ENCODE results near the gene TBCD. TPM values are rescaled to one million over a fixed set of nuclear protein-coding genes. Genes with fewer than 3 reads are reported as not detected.

Gene TBCD
- polyA plus RNA-seq, 2 of the 4 experiments (the other 2 are of a cell fraction): 33.5 to 49.1 TPM

DNA sequence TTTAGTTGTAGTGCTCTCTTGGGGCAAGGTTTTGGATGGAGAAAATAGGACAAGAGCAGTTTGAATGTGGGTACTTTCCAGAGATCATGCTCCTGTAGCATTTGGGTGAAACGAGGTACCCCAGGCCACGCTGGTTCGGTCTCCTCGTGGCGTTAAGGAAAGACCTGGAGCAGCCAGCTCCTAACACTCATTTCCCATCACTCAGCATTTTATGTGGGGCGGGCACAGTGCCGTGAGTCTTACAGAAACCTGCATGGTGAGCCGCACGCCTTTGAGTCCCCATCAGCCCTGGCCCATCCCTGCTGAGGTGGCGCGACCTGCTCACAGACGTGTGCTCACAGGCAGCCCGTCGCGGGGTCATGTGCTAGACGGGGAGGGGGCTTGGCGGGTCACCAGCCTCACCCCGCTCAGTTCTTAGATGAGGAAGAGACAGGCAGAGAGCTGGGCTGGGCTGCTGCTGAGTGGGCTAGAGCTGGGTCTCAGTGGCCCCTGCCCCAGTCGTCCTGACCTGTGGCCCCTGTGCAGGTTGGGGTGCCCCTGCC is 37.3 kb downstream of the TBCD start:
- Histone ChIP-seq H3K4me2 (no peak overlapping the region), H3K9me3 (no peaks in the 10 kb centered on the region), H3K4me3 (no peak overlapping the region), H3K27ac (no peak overlapping the region), H3K4me1 (no peaks in the 10 kb centered on the region)
- FAIRE-seq (no peak), ATAC-seq (0 out of 6 replicates have a peak, but pooled peaks of 1 of the 2 experiments have one; percentile 5), DNase-seq (ENCODE audit: low read depth in 1 of 2, low spot score in 1 of 2) (no peak)
- 92% methylated on average over 19 of the region's 19 CpGs for WGBS (ENCODE audit: missing lambda C conversion rate)
- ChIA-PET POLR2A (no interaction called here), CTCF (interaction anchor here (1.0 to 7.9 kb wide), 4 partner anchors 11 to 391 kb away, joined by 3 to 94 read pairs (median 7); no protein-coding TSS in a partner anchor)
- TF ChIP-seq MAFK (IDR thresholded peaks at IDR 0.05; ENCODE audit: partially characterized antibody): peak; percentile 80
- no peak for TF ChIP-seq EHMT2 (IDR thresholded peaks at IDR 0.05; ENCODE audit: low read depth)

DNA sequence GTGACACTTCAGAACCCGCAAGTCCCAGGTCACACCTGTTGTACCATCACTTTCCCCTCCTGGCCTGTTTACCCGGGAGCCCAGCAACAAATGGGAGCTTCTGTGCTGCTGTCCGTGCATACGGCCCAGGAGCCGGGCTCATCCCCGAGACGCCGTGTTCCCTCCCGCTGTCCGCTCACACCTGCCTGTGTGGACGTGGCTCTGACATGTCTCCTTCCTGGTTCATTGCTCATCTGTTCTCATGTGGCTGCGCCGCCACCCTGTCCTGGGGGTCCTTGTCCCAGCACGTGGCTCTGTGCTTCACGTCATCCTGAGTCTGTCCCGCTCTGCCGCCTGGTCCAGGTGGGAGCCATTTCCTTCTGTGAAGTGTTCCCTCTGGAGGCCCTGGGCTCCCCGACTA is 37.9 kb downstream of the TBCD start:
- WGBS (ENCODE audit: missing lambda C conversion rate): 97% methylated on average over 18 of the region's 18 CpGs

DNA sequence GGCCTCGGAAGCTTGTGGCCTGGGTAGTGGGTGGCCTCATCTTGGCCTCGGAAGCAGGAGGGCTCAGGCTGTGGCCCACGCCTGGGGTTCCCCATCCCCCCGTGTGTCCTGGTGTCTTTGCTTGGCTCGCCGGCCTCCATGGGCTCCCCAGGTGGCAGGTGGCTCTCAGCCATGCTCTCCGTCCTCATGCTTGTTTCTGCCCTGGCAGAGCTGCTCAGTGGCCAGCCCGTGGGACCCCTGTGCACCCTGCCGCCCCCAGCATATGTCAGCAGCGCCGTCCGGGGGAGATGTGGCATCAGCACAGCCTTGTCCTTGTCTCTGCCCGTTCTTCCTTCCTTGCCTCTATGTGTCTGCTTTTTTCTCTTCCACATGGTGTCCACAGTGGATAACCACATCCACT is 38.5 kb downstream of the TBCD start:
- FAIRE-seq: no peak
- no peak for DNase-seq (ENCODE audit: low read depth in 1 of 2, low spot score in 1 of 2)
- Histone ChIP-seq H3K9me3 (no peaks in the 10 kb centered on the region), H3K4me3 (no peak overlapping the region), H3K27ac (no peak overlapping the region), H3K4me1 (no peaks in the 10 kb centered on the region), H3K4me2 (no peak overlapping the region)
- CTCF ChIA-PET: interaction anchor here (1.0 to 7.9 kb wide), 2 partner anchors 12 to 389 kb away, joined by 3 to 94 read pairs; no protein-coding TSS in a partner anchor
- ATAC-seq: no peak
- 94% methylated on average over 13 of the region's 13 CpGs for WGBS (ENCODE audit: missing lambda C conversion rate)
- POLR2A ChIA-PET: no interaction called here
- TF ChIP-seq, protein P1, sequence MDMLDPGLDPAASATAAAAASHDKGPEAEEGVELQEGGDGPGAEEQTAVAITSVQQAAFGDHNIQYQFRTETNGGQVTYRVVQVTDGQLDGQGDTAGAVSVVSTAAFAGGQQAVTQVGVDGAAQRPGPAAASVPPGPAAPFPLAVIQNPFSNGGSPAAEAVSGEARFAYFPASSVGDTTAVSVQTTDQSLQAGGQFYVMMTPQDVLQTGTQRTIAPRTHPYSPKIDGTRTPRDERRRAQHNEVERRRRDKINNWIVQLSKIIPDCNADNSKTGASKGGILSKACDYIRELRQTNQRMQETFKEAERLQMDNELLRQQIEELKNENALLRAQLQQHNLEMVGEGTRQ (IDR thresholded peaks at IDR 0.05): no peak
- TF ChIP-seq MAZ (IDR thresholded peaks at IDR 0.05; ENCODE audit: borderline replicate concordance, low read depth, low read length): no peak
- no peak for TF ChIP-seq JUNB (IDR thresholded peaks at IDR 0.05)
- TF ChIP-seq KDM1A (IDR thresholded peaks at IDR 0.05; ENCODE audit: low read depth): no peak
- TF ChIP-seq FOXS1 (CRISPR knock-in tag; IDR thresholded peaks at IDR 0.05): no peak
- TF ChIP-seq NPAS2 (CRISPR knock-in tag; IDR thresholded peaks at IDR 0.05; ENCODE audit: borderline replicate concordance): no peak
- no peak for TF ChIP-seq HDAC2 (IDR thresholded peaks at IDR 0.05)
- no peak for TF ChIP-seq JUN (IDR thresholded peaks at IDR 0.05)
- TF ChIP-seq, protein P2, sequence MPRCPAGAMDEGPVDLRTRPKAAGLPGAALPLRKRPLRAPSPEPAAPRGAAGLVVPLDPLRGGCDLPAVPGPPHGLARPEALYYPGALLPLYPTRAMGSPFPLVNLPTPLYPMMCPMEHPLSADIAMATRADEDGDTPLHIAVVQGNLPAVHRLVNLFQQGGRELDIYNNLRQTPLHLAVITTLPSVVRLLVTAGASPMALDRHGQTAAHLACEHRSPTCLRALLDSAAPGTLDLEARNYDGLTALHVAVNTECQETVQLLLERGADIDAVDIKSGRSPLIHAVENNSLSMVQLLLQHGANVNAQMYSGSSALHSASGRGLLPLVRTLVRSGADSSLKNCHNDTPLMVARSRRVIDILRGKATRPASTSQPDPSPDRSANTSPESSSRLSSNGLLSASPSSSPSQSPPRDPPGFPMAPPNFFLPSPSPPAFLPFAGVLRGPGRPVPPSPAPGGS (IDR thresholded peaks at IDR 0.05): no peak
- no peak for TF ChIP-seq RFX5 (IDR thresholded peaks at IDR 0.05)
- no peak for TF ChIP-seq ESRRA (IDR thresholded peaks at IDR 0.05; ENCODE audit: borderline replicate concordance, low read length)
- no peak for TF ChIP-seq POLR2A (IDR thresholded peaks at IDR 0.05; ENCODE audit: low read length)
- TF ChIP-seq HOXA7 (CRISPR knock-in tag; IDR thresholded peaks at IDR 0.05): no peak
- no peak for TF ChIP-seq ZC3H11A (IDR thresholded peaks at IDR 0.05)

More for the DNA sequence above, 37.9 kb downstream of the TBCD start:
- ATAC-seq (no peak), FAIRE-seq (no peak), DNase-seq (ENCODE audit: low read depth in 1 of 2, low spot score in 1 of 2) (no peak)
- POLR2A ChIA-PET: no interaction called here
- TF ChIP-seq ZNF302 (CRISPR knock-in tag; IDR thresholded peaks at IDR 0.05) (no peak), FOSL2 (IDR thresholded peaks at IDR 0.05) (no peak), FOSL2 (CRISPR knock-in tag; IDR thresholded peaks at IDR 0.05) (no peak), CBX2 (IDR thresholded peaks at IDR 0.05; ENCODE audit: borderline replicate concordance, low read depth) (no peak), SMC3 (IDR thresholded peaks at IDR 0.05) (no peak), TP53 (CRISPR knock-in tag; IDR thresholded peaks at IDR 0.05) (no peak), CHD2 (IDR thresholded peaks at IDR 0.05; ENCODE audit: low read length, partially characterized antibody) (no peak), MAZ (IDR thresholded peaks at IDR 0.05; ENCODE audit: borderline replicate concordance, low read depth, low read length) (no peak), RCOR1 (IDR thresholded peaks at IDR 0.05; ENCODE audit: low read depth, low read length) (no peak), RFX5 (IDR thresholded peaks at IDR 0.05) (no peak), TFCP2L1 (CRISPR knock-in tag; IDR thresholded peaks at IDR 0.05) (no peak), ESRRA (IDR thresholded peaks at IDR 0.05; ENCODE audit: borderline replicate concordance, low read length) (no peak)
- TF ChIP-seq, protein P3, sequence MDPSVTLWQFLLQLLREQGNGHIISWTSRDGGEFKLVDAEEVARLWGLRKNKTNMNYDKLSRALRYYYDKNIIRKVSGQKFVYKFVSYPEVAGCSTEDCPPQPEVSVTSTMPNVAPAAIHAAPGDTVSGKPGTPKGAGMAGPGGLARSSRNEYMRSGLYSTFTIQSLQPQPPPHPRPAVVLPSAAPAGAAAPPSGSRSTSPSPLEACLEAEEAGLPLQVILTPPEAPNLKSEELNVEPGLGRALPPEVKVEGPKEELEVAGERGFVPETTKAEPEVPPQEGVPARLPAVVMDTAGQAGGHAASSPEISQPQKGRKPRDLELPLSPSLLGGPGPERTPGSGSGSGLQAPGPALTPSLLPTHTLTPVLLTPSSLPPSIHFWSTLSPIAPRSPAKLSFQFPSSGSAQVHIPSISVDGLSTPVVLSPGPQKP (IDR thresholded peaks at IDR 0.05; ENCODE audit: low read depth, low read length): no peak
- TF ChIP-seq, protein P4, sequence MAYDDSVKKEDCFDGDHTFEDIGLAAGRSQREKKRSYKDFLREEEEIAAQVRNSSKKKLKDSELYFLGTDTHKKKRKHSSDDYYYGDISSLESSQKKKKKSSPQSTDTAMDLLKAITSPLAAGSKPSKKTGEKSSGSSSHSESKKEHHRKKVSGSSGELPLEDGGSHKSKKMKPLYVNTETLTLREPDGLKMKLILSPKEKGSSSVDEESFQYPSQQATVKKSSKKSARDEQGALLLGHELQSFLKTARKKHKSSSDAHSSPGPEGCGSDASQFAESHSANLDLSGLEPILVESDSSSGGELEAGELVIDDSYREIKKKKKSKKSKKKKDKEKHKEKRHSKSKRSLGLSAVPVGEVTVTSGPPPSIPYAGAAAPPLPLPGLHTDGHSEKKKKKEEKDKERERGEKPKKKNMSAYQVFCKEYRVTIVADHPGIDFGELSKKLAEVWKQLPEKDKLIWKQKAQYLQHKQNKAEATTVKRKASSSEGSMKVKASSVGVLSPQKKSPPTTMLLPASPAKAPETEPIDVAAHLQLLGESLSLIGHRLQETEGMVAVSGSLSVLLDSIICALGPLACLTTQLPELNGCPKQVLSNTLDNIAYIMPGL (CRISPR knock-in tag; IDR thresholded peaks at IDR 0.05; ENCODE audit: borderline replicate concordance): no peak
- TF ChIP-seq, protein P5, sequence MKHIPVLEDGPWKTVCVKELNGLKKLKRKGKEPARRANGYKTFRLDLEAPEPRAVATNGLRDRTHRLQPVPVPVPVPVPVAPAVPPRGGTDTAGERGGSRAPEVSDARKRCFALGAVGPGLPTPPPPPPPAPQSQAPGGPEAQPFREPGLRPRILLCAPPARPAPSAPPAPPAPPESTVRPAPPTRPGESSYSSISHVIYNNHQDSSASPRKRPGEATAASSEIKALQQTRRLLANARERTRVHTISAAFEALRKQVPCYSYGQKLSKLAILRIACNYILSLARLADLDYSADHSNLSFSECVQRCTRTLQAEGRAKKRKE (CRISPR knock-in tag; IDR thresholded peaks at IDR 0.05; ENCODE audit: low read depth): no peak
- TF ChIP-seq, protein P6, sequence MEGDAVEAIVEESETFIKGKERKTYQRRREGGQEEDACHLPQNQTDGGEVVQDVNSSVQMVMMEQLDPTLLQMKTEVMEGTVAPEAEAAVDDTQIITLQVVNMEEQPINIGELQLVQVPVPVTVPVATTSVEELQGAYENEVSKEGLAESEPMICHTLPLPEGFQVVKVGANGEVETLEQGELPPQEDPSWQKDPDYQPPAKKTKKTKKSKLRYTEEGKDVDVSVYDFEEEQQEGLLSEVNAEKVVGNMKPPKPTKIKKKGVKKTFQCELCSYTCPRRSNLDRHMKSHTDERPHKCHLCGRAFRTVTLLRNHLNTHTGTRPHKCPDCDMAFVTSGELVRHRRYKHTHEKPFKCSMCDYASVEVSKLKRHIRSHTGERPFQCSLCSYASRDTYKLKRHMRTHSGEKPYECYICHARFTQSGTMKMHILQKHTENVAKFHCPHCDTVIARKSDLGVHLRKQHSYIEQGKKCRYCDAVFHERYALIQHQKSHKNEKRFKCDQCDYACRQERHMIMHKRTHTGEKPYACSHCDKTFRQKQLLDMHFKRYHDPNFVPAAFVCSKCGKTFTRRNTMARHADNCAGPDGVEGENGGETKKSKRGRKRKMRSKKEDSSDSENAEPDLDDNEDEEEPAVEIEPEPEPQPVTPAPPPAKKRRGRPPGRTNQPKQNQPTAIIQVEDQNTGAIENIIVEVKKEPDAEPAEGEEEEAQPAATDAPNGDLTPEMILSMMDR (IDR thresholded peaks at IDR 0.05): no peak
- Histone ChIP-seq H3K4me1 (no peaks in the 10 kb centered on the region), H3K4me3 (no peak overlapping the region), H3K9me3 (no peaks in the 10 kb centered on the region), H3K4me2 (no peak overlapping the region), H3K27ac (no peak overlapping the region)
- CTCF ChIA-PET: interaction anchor here (1.0 to 7.9 kb wide), 3 partner anchors 11 to 390 kb away, joined by 3 to 94 read pairs (median 3); no protein-coding TSS in a partner anchor
